MV-4-11 (cell line): ENCODE measurements around the gene FCSK.
A peak's percentile ranks its signal among the peaks of the same experiment; 100 is the strongest.

Experiments
- DNase-seq: peaks from one replicate; lab custom pipeline; 2025; lab: John Stamatoyannopoulos, UW

Gene FCSK

GRCh38 chr16:70480127-70481105, 26.0 kb downstream of the FCSK start:
- no peak for DNase-seq

- DNase-seq, result no peak
Observed at GRCh38 chr16:70481929-70482536, 27.6 kb downstream of the FCSK start.

GRCh38 chr16:70482624-70483023, 28.2 kb downstream of the FCSK start:
- no peak for DNase-seq

GRCh38 chr16:70483426-70483825, 29.0 kb downstream of the FCSK start:
- no peak for DNase-seq

- no peak for DNase-seq
Observed at GRCh38 chr16:70484867-70485266, 30.5 kb downstream of the FCSK start.

- peak; percentile 44 for DNase-seq
Observed at GRCh38 chr16:70490261-70490660, 35.9 kb downstream of the FCSK start.

- DNase-seq, result no peak
Observed at GRCh38 chr16:70493802-70494201, 39.4 kb downstream of the FCSK start.

- DNase-seq, result no peak
Observed at GRCh38 chr16:70494202-70494770, 39.9 kb downstream of the FCSK start.

GRCh38 chr16:70494777-70495176, 40.4 kb downstream of the FCSK start:
- no peak for DNase-seq

GRCh38 chr16:70495425-70496182, 41.2 kb downstream of the FCSK start:
- DNase-seq, result no peak

- DNase-seq, result no peak
Observed at GRCh38 chr16:70496513-70496912, 42.1 kb downstream of the FCSK start.

- peak; percentile 59 for DNase-seq
Observed at GRCh38 chr16:70508752-70509151, 54.4 kb downstream of the FCSK start.

GRCh38 chr16:70510216-70510615, 55.8 kb downstream of the FCSK start:
- DNase-seq, result no peak

- DNase-seq, result no peak
Observed at GRCh38 chr16:70511833-70512232, 57.4 kb downstream of the FCSK start.

GRCh38 chr16:70512456-70512855, 58.1 kb downstream of the FCSK start:
- DNase-seq, result no peak

- peak; percentile 90 for DNase-seq
Observed at GRCh38 chr16:70520612-70521297, 66.4 kb downstream of the FCSK start.

GRCh38 chr16:70522216-70523075, 68.1 kb downstream of the FCSK start:
- peak; percentile 45 for DNase-seq

GRCh38 chr16:70523076-70523742, 68.8 kb downstream of the FCSK start, which contains the start of gene COG4:
COG4 (minus strand) TSS chr16:70523554; CDS start chr16:70523543, 11 bp downstream.
- peak; percentile 80 for DNase-seq

- peak; percentile 78 for DNase-seq
Observed at GRCh38 chr16:70523743-70524398, 69.5 kb downstream of the FCSK start, which contains the start of gene SF3B3. SF3B3 (plus strand) TSS chr16:70523816; CDS start chr16:70526657, 2,841 bp downstream.
